GM18499 (cell line): ENCODE data around the gene BRICD5.

ENCODE experiments used
- ATAC-seq: cut with Tn5 transposase; IDR thresholded peaks from one replicate; pipeline ENCODE4 v1.9.1; 2021; ENCODE audit warnings: moderate number of reproducible peaks; ENCODE audit not compliant: insufficient read depth, unreplicated experiment

The BRICD5 gene

DNA sequence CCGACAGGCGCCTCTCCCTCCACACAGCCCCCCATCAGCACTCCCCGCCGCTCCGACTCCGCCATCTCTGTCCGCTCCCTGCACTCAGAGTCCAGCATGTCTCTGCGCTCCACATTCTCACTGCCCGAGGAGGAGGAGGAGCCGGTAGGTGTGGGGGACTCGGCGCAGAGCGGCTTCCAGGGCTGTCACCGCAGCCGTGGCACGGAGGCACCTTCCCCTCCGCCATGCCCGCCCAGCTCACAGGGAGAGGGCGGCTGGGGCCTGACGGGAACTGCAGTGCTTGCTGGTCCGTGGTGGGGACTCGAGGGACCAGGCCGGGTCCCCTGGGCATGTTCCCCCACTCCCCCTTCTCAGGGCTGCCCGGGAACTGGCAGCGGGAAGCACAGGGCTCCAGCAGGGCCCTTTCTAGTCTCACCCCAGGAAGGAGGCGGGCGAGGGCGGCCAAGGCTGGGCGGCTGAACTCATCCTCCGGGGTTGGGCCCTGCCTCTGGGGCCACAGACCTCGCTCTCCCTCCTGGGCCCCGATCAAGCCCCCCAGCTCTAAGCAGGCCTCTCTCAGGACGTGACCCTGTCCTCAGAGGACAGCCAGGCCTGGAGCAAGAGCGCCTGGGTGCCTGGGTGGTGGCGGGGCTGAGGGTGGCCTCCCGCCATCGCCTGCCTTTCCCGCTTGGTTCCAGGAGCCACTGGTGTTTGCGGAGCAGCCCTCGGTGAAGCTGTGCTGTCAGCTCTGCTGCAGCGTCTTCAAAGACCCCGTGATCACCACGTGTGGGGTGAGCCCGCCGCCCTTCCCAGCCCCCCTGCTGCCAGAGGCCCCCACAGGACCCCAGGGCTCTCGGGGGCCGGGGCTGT is 39.9 kb downstream of the BRICD5 start:
- no peak for ATAC-seq

DNA sequence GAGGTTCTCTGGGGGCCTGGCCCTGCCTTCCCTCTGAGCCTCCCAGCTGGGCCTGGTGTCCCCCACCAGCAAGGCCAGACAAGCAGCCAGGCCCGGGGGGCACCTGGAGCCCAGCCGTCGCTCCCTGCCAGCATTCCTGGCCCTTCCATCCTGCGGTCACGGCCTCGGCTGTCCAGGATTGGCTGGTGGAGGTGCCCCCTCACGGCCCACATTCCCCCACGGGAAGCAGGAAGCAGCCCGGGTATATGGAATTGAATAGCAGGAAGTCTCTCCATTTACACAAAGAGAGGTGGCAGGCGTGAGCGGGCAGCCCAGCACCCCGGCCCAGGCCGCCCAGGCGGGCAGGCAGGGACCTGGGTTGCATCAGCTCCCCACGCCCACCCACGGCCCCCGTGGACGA is 40.6 kb downstream of the BRICD5 start:
- ATAC-seq, result no peak

DNA sequence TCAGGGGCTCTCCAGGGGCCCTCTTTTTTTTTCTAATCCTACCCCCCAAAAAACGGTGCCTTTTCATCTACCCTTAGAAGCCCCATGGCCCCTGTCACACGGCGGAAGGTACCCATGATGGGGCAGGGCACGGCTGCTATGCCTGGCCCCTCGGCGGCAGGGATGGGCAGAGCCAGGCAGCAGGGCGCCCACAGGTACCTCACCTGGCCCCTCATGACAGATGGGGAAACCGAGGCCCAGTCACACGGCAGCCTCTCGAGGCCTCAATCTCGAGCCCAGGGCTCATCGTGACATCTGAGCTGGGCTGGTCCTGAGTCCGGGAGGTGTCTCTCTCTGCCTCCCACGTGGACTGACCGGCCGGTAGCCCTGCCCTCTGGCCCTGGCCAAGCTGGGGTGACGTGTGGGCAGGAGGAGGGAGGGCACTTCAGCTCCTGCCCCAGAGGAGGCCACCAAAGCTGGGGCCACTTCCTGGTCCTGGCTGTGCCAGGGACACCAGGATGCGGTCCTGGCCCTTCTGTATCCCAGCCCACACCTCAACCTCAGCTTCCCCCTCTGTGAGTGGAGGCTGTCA is 43.5 kb downstream of the BRICD5 start:
- no peak for ATAC-seq

DNA sequence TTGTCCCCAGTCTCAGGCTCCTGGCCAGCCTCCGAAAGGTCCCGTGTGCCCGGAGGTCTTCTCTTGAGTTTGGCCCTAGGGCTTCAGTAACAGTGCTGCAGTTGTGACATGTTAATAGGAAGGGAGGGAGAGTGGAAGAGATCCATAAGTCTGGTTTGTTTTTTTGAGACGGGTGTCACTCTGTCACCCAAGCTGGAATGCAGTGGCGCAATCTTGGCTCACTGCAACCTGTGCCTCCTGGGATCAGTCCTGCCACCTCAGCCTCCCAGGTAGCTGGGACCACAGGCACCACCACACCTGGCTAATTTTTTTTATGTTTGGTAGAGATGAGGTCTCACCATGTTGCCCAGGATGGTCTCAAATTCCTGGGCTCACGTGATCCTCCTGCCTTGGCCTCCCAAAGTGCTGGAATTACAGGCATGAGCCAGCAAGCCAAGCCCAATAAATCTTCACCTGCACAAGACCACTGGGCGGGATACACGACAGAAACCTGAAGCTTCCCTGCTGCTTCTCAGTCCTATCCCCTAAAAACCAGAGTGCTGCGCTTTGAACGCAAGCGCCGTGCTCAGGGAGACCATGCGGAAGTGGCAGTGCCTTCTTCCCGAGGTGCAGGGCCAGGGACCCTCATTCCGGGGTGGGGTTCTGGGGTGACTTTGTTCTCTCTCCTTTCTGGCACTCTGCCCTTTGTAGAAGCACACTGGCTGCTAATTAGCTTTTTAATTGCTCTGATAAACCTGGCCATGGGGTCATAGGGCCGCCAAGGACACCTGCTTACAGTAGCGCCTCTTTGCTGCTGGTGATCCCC is 44.2 kb downstream of the BRICD5 start:
- ATAC-seq, result no peak

DNA sequence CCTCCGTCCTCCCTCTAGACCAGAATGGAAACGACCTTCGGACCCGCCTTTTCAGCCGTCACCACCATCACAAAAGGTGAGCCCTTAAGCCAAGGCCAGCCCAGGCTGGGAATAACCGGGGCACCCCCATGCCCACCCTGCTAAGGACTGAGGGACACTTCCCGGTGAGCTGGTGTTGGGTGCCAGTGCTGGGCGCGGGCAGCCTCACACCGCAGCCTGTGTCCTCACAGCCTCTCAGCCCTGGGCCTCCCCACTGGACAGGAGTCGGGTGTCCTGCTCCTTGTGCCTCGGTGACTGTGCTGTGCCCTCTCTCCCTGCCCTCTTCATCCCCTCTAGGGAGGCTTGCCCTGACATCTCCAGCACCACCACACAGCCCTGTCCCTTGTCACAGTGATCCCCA is 44.8 kb downstream of the BRICD5 start:
- ATAC-seq, result no peak

DNA sequence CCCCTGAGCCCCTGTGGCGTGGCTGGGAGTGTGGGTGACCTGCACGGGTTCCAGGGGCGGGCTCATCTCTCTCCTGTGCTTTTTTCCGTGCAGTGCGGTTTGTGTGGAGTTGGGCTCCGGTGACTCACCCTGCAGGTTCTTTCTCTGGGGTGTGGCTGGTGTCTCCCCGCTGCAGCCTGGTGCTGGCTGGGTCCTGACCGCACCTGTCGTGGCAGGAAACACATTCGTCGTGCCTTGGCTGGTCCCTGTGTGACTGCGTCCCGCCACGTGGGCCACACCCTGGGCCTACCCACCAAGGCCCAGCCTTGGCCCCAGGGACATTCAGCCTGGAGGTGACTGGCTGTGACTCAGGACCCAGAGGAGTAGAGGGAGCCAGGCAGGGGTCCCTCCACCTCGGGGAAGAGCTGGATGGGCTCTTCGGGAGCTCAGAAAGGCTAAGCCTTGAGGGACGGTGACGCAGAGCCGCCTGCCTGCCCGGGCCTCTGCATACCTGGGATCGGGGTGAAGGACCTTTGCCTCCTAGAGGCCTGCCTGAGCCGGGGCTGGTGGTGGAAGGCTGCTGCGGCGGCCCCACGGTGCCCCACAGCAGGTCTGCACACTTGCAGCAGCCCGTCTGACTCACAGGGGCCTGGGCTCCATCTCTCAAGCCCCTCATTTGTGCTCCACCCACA is 47.3 kb downstream of the BRICD5 start:
- ATAC-seq, result no peak

DNA sequence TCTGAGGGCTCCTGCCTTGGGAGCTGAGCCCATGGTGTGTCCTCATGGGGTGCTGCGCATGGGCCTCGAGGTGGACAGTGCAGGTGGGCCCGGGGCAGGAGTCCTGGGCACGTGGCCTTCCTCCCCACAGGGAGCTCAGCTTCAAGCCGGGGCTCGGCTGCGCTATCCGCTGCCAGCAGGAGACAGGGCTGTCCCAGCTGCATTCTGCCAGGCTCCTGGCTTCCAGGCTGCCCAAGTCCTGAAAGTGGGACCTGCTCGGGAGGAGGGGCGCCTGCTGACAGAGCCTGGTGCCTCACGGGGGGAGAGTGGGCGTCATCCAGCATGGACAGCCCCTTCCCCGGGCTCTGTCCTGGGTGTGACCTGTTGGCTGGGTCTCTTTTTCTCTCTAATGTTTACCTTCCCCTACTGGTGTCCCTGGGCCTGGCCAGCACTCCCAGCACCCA is 48.0 kb downstream of the BRICD5 start:
- no peak for ATAC-seq

DNA sequence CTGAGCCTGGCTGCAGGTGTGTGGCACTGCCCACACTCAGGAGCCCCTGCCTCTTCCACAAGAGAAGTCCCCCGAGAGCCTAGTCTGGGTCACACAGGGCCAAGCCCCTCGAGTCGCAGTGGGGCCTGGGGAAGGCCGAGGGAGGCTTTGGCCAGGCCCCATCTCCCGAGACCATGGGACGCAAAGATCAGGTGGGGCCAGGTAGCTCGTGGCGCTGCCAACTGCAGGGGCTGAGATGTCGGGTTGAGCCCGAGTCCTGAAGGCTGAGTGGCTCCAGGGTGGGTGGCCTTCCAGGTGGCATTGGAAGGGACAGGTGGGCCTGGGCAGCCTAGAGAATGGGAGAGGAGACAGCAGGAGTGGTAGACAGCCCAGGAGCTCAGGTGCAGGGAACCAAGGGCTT is 48.8 kb downstream of the BRICD5 start:
- ATAC-seq, result no peak

DNA sequence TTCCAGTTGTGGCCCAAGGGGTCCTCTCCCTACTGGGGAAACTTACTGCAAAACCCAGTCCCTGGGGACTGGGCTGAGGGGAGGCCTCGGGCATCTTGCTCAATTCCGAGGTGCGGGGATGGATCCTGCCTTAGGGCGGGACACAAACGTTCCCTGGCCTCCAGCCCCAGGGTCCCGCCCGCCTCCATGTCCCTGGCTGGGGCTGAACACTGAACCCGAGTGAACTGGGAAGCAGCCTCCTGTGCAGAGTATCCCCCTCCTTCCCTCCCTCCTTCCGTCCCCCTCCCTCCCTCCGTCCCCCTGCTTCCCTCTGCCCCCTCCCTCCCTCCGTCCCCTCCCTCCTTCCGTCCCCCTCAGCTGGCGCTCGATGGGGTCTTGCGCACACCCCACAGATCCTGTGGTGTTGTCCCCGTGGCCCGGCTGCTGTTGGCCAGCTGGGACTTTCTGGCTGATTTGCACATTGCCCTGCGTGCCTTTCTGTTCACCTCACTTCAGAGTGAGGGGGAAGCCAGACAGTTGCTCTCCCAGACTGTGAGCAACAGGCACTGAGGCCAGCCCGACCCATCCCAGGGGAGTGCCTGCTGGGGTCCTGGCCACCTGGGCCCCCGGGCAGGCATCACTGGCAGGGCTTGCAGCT is 49.6 kb downstream of the BRICD5 start:
- ATAC-seq, result no peak
